Epithelial cell of proximal tubule (primary cell): ENCODE measurements around the gene CMTM3. TPM values are rescaled to one million over a fixed set of nuclear protein-coding genes. Genes with fewer than 3 reads are reported as not detected.
"Not testable (repeated sequence)": the region's sequence is repeated elsewhere in the genome, so short reads cannot be mapped to it uniquely, and the experiment has no call there.

Experiments
- DNase-seq: peaks from one replicate; pipeline ENCODE4 v3.0.0-alpha.2; 2011; ENCODE audit warnings: low read depth
- H3K4me3 ChIP-seq: 2 replicates; pipeline ENCODE4 v1.5.1; 2011; ENCODE audit warnings: low read depth, mild to moderate bottlenecking, low read length
- total RNA-seq: library from RNA; depleted of rRNA; stranded (reverse); fragments of >200 nt; gene quantifications from 2 replicates; pipeline ENCODE4 v1.2.3, GENCODE V29; 2015
- TF ChIP-seq, protein P1 (sequence below): conservative IDR thresholded peaks from 2 replicates; pipeline ENCODE4 v1.5.1; 2012; ENCODE audit warnings: low read depth, mild to moderate bottlenecking, low read length

Gene CMTM3
- total RNA-seq, 1 donor from 2014 or later, result 122 TPM

DNA sequence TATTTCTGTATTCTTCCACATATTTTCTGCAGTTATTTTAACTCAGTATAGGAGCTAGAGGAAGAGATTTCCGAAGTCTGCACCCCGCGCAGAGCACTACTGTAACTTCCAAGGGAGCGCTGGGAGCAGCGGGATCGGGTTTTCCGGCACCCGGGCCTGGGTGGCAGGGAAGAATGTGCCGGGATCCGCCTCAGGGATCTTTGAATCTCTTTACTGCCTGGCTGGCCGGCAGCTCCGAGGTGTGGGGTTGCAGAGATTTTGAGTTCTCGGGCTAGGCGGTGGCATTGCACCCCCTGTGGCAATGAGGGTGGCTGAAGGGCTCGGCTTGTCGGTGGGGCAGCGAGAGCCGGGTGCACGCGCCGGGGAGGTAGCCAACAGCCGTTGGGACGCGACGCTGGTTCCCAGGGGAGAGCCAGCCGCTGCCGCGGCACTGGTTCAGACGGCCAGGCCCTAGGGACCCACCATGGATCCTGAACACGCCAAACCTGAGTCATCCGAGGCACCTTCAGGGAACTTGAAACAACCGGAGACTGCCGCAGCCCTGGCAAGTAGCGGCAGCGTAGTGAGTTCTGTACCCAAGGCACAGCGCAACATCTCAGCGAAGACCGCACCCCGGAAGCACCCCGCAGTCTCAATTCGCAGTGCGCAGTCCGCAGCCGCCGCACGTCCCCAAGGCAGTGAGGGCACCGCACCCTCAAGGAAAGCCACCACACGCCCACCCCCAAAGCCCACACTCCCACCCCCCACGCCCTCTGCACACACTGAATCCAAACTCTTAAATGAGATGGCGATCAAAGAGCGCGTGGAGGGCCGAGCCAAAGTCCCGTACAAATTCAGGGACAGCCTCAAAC, 38.2 kb upstream of the CMTM3 start, which contains the start of gene CMTM1:
Gene CMTM1, plus strand, starts transcription at position 389 of the 851 bp plus-strand sequence. Its CDS starts 75 bp downstream, at position 464.
- TF ChIP-seq, protein P1, sequence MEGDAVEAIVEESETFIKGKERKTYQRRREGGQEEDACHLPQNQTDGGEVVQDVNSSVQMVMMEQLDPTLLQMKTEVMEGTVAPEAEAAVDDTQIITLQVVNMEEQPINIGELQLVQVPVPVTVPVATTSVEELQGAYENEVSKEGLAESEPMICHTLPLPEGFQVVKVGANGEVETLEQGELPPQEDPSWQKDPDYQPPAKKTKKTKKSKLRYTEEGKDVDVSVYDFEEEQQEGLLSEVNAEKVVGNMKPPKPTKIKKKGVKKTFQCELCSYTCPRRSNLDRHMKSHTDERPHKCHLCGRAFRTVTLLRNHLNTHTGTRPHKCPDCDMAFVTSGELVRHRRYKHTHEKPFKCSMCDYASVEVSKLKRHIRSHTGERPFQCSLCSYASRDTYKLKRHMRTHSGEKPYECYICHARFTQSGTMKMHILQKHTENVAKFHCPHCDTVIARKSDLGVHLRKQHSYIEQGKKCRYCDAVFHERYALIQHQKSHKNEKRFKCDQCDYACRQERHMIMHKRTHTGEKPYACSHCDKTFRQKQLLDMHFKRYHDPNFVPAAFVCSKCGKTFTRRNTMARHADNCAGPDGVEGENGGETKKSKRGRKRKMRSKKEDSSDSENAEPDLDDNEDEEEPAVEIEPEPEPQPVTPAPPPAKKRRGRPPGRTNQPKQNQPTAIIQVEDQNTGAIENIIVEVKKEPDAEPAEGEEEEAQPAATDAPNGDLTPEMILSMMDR, result no peak

DNA sequence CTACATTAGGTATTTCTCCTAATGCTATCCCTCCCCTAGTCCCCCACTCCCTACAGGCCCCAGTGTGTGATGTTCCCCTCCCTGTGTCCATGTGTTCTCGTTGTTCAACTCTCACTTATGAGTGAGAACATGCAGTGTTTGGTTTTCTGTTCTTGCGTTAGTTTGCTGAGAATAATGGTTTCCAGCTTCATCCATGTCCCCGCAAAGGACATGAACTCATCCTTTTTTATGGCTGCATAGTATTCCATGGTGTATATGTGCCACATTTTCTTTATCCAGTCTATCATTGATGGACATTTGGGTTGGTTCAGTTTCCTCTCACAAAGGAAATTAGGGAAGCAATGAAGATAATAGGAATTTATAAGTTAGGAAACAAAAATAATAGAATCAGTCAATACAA, 37.2 kb upstream of the CMTM3 start:
- DNase-seq, H3K4me3 ChIP-seq: not testable (repeated sequence)

More for the DNA sequence above, 38.2 kb upstream of the CMTM3 start, which contains the start of gene CMTM1:
- no peak for DNase-seq
- no peak within 1 kb of the TSS for H3K4me3 ChIP-seq

DNA sequence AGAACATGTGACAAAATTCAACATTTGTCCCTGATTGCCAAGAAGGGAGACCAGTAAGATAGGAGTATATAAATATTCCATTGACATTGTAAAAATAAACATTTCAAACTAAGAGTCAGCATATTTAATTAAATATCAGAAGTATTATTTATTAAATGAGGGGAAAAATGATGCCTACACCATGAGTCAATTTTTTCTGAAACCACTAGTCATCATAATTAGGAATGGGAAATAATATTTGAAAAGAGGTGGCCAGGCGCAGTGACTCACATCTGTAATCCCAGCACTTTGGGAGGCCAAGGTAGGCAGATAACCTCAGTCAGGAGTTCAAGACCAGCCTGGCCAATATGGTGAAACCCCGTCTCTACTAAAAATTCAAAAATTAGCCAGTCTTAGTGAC, 36.1 kb upstream of the CMTM3 start:
- TF ChIP-seq, protein P1, result no peak
- no peak overlapping the region for H3K4me3 ChIP-seq
- DNase-seq, result no peak

DNA sequence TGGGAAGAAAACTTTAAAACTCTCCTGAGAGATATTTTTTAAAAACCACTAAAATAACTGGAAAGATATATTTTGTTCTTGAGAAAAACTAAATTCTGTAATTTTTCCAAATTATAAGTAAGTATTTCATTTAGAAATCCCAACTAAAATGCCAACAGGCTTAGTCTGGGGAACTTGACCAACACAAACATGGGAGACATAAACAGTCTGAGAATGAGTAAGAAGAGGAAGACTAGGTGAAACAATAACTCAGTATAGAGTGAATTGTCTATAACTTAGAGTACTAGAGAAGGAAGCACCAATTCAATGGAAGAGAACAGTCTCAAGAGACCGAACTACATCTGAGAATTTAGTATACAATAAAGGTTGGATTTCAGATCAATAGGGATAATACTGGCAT, 35.4 kb upstream of the CMTM3 start:
- no peak for DNase-seq
- TF ChIP-seq, protein P1, result no peak
- H3K4me3 ChIP-seq, result no peak overlapping the region

DNA sequence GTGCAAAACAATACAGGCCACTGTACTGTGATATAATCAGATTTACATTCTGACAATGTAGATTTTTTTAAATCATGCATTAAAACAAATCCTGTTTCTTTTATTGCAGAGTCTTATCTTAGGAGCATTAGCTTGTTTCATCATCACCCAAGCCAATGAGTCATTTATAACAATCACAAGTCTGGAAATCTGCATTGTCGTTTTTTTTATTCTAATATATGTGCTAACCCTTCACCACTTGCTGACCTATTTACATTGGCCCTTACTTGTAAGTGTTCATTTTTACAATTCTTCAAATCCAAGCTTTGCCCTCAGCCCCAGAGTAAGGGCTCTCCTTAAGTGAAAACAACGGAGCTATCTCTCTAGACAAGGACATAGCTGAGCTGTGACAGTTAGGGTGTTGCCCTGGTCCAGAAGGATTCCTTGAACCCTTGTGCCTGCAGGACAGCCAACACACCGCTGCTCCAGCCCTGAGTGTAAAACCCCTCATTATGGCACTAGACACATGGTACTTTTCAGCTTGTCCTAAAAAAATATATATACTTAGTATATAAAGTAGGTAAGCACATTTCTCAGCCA, 34.6 kb upstream of the CMTM3 start:
- TF ChIP-seq, protein P1, result no peak
- H3K4me3 ChIP-seq, result no peak overlapping the region
- DNase-seq, result no peak

DNA sequence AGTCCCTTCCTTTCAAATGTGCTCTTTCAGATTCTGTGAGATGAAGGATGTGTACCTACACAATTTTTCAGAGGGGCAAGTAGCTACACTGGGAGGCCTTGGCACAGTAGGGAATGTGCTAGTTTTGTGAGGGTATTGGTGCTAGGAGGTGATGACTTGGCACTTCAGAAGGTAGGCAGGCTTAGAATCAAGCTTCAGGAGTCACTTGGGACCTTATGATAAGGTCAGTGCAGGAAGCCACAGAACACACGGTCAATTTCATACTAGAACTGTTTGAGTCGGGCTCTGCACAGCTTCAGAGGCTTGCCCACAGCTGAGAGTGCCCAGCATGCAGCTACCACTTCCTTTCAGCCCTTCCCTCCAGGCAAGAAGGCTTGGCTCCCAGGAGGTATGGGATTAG, 32.1 kb upstream of the CMTM3 start:
- no peak for DNase-seq
- TF ChIP-seq, protein P1, result no peak

DNA sequence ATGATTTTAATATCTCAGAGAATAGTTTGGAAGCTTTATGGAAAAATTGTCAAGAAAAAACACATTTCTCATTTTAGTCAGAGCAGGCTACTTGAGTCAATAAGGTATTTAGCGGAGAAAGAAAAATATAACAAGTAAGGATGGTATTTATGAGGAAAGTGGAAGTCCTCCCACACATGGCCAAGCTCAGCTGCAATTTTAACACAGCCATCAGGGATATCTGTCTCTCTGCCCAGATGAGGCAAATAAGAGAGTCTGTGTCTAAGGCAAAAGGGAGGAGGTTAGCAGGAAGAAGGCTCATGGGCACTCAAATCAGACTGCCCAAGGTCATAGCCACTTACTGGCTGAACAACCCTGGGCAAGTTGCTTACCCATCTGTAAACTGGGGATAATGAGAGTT, 30.4 kb upstream of the CMTM3 start:
- H3K4me3 ChIP-seq, result no peak overlapping the region
- TF ChIP-seq, protein P1, result no peak
- DNase-seq, result no peak

More for the DNA sequence above, 32.1 kb upstream of the CMTM3 start:
- no peak overlapping the region for H3K4me3 ChIP-seq
